ENCODE measurements around the gene USP21. TPM values are rescaled to one million over a fixed set of nuclear protein-coding genes. Genes with fewer than 3 reads are reported as not detected.

Gene USP21
- total and polyA plus RNA-seq, 3 donors from 2014 or later = 45.6 to 51.2 (median 49.5) TPM

DNA sequence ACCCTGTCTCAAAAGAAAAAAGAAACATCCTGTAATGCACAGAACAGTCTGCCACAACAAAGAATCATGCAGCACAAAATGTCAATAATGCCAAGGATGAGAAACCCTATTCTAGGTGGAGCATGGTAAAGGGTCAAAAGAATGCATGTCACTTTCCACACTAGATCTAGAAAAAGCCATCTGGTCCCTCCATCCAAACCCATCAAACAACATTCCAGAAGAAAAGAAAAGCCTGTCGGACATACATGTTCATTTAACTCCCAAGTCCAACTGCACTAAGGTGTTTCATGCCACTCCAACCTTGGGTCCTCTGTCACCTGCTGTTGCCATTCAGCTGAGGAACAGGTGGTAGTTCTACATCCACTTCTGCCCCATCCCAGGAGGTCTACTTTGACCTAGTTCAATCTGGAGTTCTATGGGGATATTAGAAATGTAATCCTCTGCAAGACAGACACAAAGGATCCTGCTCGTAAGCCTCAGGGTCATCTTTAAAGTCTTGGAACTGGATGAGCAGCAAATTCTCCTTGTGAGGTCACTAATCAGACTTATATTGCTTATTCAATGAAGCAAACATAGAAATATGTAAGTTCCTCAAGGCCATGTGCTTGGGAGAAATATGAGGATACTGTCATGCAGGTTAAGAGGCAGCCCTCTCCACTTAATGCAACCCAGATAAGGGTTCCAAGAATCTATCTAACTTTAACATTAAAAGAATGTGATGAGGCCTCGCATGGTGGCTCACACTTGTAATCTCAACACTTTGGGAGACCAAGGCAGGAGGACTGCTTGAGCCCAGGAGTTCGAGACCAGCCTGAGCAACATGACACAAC lies 30.5 kb upstream of the USP21 start:
- no peak overlapping the region for H3K4me3 ChIP-seq
- DNase-seq = no peak
- H3K27ac ChIP-seq = no peak overlapping the region
- peaks cover 14% of the 10 kb centered on the region for H3K4me1 ChIP-seq
- no peaks in the 10 kb centered on the region for H3K36me3 ChIP-seq (ENCODE audit: low read depth, missing control alignments)
- intact Hi-C loops (cut with DNase I; ENCODE audit: low total_unique reads) = no loop called here
- TF ChIP-seq, protein P1, sequence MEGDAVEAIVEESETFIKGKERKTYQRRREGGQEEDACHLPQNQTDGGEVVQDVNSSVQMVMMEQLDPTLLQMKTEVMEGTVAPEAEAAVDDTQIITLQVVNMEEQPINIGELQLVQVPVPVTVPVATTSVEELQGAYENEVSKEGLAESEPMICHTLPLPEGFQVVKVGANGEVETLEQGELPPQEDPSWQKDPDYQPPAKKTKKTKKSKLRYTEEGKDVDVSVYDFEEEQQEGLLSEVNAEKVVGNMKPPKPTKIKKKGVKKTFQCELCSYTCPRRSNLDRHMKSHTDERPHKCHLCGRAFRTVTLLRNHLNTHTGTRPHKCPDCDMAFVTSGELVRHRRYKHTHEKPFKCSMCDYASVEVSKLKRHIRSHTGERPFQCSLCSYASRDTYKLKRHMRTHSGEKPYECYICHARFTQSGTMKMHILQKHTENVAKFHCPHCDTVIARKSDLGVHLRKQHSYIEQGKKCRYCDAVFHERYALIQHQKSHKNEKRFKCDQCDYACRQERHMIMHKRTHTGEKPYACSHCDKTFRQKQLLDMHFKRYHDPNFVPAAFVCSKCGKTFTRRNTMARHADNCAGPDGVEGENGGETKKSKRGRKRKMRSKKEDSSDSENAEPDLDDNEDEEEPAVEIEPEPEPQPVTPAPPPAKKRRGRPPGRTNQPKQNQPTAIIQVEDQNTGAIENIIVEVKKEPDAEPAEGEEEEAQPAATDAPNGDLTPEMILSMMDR (IDR thresholded peaks at IDR 0.05) = no peak
- no peak for TF ChIP-seq POLR2A (IDR thresholded peaks at IDR 0.05)
- WGBS, 2 donors = 83 to 86% methylated on average over 4 of the region's 4 CpGs
- H3K9me3 ChIP-seq = no peaks in the 10 kb centered on the region
- no peaks in the 10 kb centered on the region for H3K27me3 ChIP-seq

DNA sequence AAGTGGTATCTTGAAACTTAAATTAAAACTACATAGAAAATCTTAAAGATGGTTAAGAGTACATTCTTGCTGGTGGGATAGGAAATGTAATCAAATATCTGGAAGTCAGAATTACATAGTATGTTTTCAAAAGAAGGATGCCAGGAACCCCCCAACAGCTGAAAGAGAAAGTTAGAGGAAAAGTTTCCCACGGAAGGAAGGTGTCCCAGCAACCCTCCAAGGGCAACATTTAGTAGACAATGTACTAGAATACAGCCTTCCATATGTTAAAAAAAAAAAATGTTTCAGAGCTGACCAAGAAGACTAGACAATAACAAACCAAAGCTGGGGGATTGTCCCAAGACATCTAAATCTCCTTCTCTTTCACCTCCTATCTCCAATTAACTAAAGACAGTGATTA lies 29.0 kb upstream of the USP21 start:
- H3K4me1 ChIP-seq = peaks cover 19% of the 10 kb centered on the region
- 5 to 17% methylated on average over 1 of the region's 1 CpG for WGBS, 2 donors

DNA sequence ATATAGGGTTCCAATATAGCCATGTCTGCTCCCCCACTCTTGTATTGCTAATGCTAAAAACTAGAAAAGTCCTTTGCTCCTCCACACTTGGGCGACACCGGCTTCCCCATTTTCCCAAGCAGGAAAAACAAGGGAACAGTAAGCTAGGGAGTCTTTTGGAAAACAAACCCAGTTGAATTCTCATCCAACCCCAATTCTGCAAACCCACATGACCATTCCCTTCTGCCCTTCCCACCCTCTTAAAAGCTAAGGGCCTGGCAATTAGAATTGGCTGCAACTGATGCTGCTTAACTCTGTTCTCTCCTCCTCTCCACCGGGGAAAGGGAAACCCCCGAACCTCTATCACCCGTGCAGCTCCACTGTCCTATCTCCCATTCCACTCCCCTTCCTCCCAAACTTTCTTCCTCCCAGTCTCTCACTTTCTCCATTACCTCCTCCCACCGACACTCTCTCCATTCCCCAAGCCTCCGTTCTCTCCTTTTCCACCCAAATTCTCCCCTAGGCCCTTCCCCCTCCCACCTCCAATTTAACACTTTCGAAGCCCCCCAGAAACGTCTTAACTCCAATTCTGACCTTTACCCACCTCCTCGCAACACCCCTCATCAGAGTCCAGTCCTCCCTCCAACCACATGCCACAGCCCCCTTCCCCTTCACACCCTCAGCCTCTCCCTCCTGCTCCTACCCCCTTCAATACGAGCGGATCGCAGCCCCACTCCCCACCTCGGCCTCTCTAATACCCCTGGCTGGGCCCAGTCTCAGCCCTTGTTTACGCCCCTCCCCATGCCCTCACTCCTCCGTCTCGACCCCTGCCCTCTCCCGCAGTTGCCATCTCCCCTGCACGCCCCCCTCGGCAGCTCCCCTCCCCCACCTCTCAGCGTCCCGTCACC lies 27.5 kb upstream of the USP21 start:
- 0 to 2% methylated on average over 22 of the region's 22 CpGs for WGBS, 2 donors
- TF ChIP-seq, protein P1 (IDR thresholded peaks at IDR 0.05) = no peak
- no peak for TF ChIP-seq POLR2A (IDR thresholded peaks at IDR 0.05)
- intact Hi-C loops (cut with DNase I; ENCODE audit: low total_unique reads) = no loop called here
- Histone ChIP-seq H3K4me1 (peaks cover 19% of the 10 kb centered on the region), H3K27ac (peak overlapping the region; percentile 88 to 98), H3K27me3 (no peaks in the 10 kb centered on the region), H3K4me3 (peak overlapping the region; percentile 85 to 89), H3K36me3 (ENCODE audit: low read depth, missing control alignments) (no peaks in the 10 kb centered on the region), H3K9me3 (no peaks in the 10 kb centered on the region)
- peak; percentile 42 for DNase-seq

More for the DNA sequence above, 29.0 kb upstream of the USP21 start:
- intact Hi-C loops (cut with DNase I; ENCODE audit: low total_unique reads) = no loop called here
- no peaks in the 10 kb centered on the region for H3K27me3 ChIP-seq
- no peaks in the 10 kb centered on the region for H3K9me3 ChIP-seq
- no peak overlapping the region for H3K27ac ChIP-seq
- no peaks in the 10 kb centered on the region for H3K36me3 ChIP-seq (ENCODE audit: low read depth, missing control alignments)
- DNase-seq = no peak
- TF ChIP-seq POLR2A (IDR thresholded peaks at IDR 0.05) = no peak
- TF ChIP-seq, protein P1 (IDR thresholded peaks at IDR 0.05) = no peak
- H3K4me3 ChIP-seq = no peak overlapping the region

DNA sequence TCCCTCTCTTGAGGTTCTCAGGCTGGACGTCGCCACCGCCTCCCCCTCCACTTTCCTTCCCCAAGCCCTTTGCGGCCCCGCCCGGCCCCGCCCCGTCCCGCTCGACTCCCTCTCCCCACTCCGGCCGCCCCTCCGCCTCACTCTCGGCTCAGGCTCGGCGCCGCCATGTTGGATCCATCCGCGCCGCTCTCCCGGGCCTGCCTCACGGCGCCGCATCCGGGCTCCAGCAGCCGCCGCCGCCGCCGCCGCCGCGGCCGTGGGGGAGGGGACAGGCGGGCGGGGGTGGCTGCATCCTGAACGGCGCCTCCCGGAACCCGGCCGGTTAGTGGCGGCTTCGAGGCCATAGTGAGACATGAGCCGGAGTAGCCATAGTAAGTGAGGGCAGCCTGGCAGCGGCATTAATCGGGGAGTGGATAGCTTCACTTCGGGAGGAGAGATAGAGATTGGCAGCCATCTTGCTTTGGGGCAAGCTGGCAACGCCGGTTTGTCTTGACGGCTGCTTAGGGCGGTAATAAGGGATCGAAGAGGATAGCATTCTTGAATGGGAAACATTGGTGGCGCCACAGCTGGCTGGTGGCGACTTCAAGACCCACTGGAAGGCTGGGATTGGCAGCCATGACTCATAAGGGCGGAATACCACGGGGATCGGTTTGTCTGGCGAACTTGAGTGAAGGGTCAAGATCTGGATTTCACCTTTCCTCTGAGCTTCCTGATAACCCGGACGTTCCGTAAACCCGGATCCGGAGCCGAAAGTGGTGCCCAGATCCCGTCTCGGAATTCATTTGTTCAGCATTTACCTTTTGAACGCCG lies 26.7 kb upstream of the USP21 start, which contains the start of gene DEDD:
Gene DEDD (minus strand): TSS at position 258 of the 810 bp plus-strand sequence. CDS start 8,205 bp downstream, outside the sequence.
- TF ChIP-seq POLR2A (IDR thresholded peaks at IDR 0.05) = no peak
- TF ChIP-seq, protein P1 (IDR thresholded peaks at IDR 0.05) = no peak
- peak; percentile 96 for DNase-seq

More for the DNA sequence above, 26.7 kb upstream of the USP21 start, which contains the start of gene DEDD:
- intact Hi-C loops (cut with DNase I; ENCODE audit: low total_unique reads) = no loop called here
- no peaks in the 10 kb centered on the region for H3K27me3 ChIP-seq
- H3K36me3 ChIP-seq (ENCODE audit: low read depth, missing control alignments) = no peaks in the 10 kb centered on the region
- H3K4me3 ChIP-seq = peak within 1 kb of the TSS; percentile 85 to 89
- peaks cover 20% of the 10 kb centered on the region for H3K4me1 ChIP-seq
- WGBS, 2 donors = 0 to 1% methylated on average over 31 to 51 of the region's 68 CpGs
- peak within 1 kb of the TSS; percentile 88 to 98 for H3K27ac ChIP-seq
- H3K9me3 ChIP-seq = no peaks in the 10 kb centered on the region
